ENCODE measurements around the gene SEC16A.
"Not testable (repeated sequence)": the region's sequence is repeated elsewhere in the genome, so short reads cannot be mapped to it uniquely, and the experiment has no call there.

SEC16A gene

GRCh38 chr9:136430588-136431234 lies 52.1 kb downstream of the SEC16A start:
- no peak overlapping the region for H3K27ac ChIP-seq (ENCODE audit: low read depth, low read length)
- no peak overlapping the region for H3K9ac ChIP-seq (ENCODE audit: low read depth, low read length)
- H3K4me3 ChIP-seq (ENCODE audit: low read length): no peak overlapping the region
- H3K36me3 ChIP-seq (ENCODE audit: insufficient read depth, low read length): peaks cover 20% of the 10 kb centered on the region
- no peaks in the 10 kb centered on the region for H3K27me3 ChIP-seq (ENCODE audit: insufficient read depth, low read length)
- 96% methylated on average over 24 of the region's 29 CpGs for WGBS
- H3K4me1 ChIP-seq (ENCODE audit: insufficient read depth, low read length): no peaks in the 10 kb centered on the region
- H3K9me3 ChIP-seq (ENCODE audit: insufficient read depth, low read depth, low read length): no peaks in the 10 kb centered on the region

GRCh38 chr9:136429683-136430491 lies 53.0 kb downstream of the SEC16A start:
- 96% methylated on average over 32 of the region's 32 CpGs for WGBS

GRCh38 chr9:136429075-136429628 lies 53.7 kb downstream of the SEC16A start:
- H3K27ac ChIP-seq (ENCODE audit: low read depth, low read length): no peak overlapping the region
- H3K4me3 ChIP-seq (ENCODE audit: low read length): no peak overlapping the region
- no peaks in the 10 kb centered on the region for H3K27me3 ChIP-seq (ENCODE audit: insufficient read depth, low read length)
- peaks cover 29% of the 10 kb centered on the region for H3K36me3 ChIP-seq (ENCODE audit: insufficient read depth, low read length)
- H3K9me3 ChIP-seq (ENCODE audit: insufficient read depth, low read depth, low read length): no peaks in the 10 kb centered on the region
- H3K4me1 ChIP-seq (ENCODE audit: insufficient read depth, low read length): no peaks in the 10 kb centered on the region
- WGBS: 91% methylated on average over 21 of the region's 21 CpGs
- H3K9ac ChIP-seq (ENCODE audit: low read depth, low read length): no peak overlapping the region

More at GRCh38 chr9:136429683-136430491, 53.0 kb downstream of the SEC16A start:
- no peak overlapping the region for H3K4me3 ChIP-seq (ENCODE audit: low read length)
- H3K9me3 ChIP-seq (ENCODE audit: insufficient read depth, low read depth, low read length): no peaks in the 10 kb centered on the region
- H3K9ac ChIP-seq (ENCODE audit: low read depth, low read length): no peak overlapping the region
- no peak overlapping the region for H3K27ac ChIP-seq (ENCODE audit: low read depth, low read length)
- H3K4me1 ChIP-seq (ENCODE audit: insufficient read depth, low read length): no peaks in the 10 kb centered on the region
- H3K27me3 ChIP-seq (ENCODE audit: insufficient read depth, low read length): no peaks in the 10 kb centered on the region
- peaks cover 22% of the 10 kb centered on the region for H3K36me3 ChIP-seq (ENCODE audit: insufficient read depth, low read length)

GRCh38 chr9:136426787-136427186 lies 56.1 kb downstream of the SEC16A start:
- no peak overlapping the region for H3K4me3 ChIP-seq (ENCODE audit: low read length)

GRCh38 chr9:136425367-136425766 lies 57.5 kb downstream of the SEC16A start:
- not testable (repeated sequence) for H3K4me1 ChIP-seq (ENCODE audit: insufficient read depth, low read length)

More at GRCh38 chr9:136426787-136427186, 56.1 kb downstream of the SEC16A start:
- H3K4me1 ChIP-seq (ENCODE audit: insufficient read depth, low read length): no peaks in the 10 kb centered on the region
- H3K9ac ChIP-seq (ENCODE audit: low read depth, low read length): no peak overlapping the region
- no peaks in the 10 kb centered on the region for H3K27me3 ChIP-seq (ENCODE audit: insufficient read depth, low read length)
- H3K9me3 ChIP-seq (ENCODE audit: insufficient read depth, low read depth, low read length): no peaks in the 10 kb centered on the region
- no peak overlapping the region for H3K27ac ChIP-seq (ENCODE audit: low read depth, low read length)
- peaks cover 51% of the 10 kb centered on the region for H3K36me3 ChIP-seq (ENCODE audit: insufficient read depth, low read length)
- WGBS: 96% methylated on average over 12 of the region's 12 CpGs

GRCh38 chr9:136424750-136425362 lies 58.0 kb downstream of the SEC16A start:
- 91% methylated on average over 27 of the region's 27 CpGs for WGBS
- Histone ChIP-seq H3K9ac (ENCODE audit: low read depth, low read length) (no peak overlapping the region), H3K27me3 (ENCODE audit: insufficient read depth, low read length) (no peaks in the 10 kb centered on the region), H3K4me1 (ENCODE audit: insufficient read depth, low read length) (no peaks in the 10 kb centered on the region), H3K27ac (ENCODE audit: low read depth, low read length) (no peak overlapping the region), H3K36me3 (ENCODE audit: insufficient read depth, low read length) (peaks cover 58% of the 10 kb centered on the region), H3K4me3 (ENCODE audit: low read length) (no peak overlapping the region), H3K9me3 (ENCODE audit: insufficient read depth, low read depth, low read length) (no peaks in the 10 kb centered on the region)

More at GRCh38 chr9:136425367-136425766, 57.5 kb downstream of the SEC16A start:
- not testable (repeated sequence) for H3K27me3 ChIP-seq (ENCODE audit: insufficient read depth, low read length); H3K4me3 ChIP-seq (ENCODE audit: low read length); H3K9ac ChIP-seq (ENCODE audit: low read depth, low read length); H3K27ac ChIP-seq (ENCODE audit: low read depth, low read length); H3K9me3 ChIP-seq (ENCODE audit: insufficient read depth, low read depth, low read length)
- 92% methylated on average over 7 of the region's 7 CpGs for WGBS
- H3K36me3 ChIP-seq (ENCODE audit: insufficient read depth, low read length): peaks cover 58% of the 10 kb centered on the region

GRCh38 chr9:136423432-136424146 lies 59.3 kb downstream of the SEC16A start:
- H3K27me3 ChIP-seq (ENCODE audit: insufficient read depth, low read length): no peaks in the 10 kb centered on the region
- no peaks in the 10 kb centered on the region for H3K4me1 ChIP-seq (ENCODE audit: insufficient read depth, low read length)

GRCh38 chr9:136422876-136423275 lies 60.0 kb downstream of the SEC16A start:
- peaks cover 68% of the 10 kb centered on the region for H3K36me3 ChIP-seq (ENCODE audit: insufficient read depth, low read length)
- no peaks in the 10 kb centered on the region for H3K9me3 ChIP-seq (ENCODE audit: insufficient read depth, low read depth, low read length)
- no peaks in the 10 kb centered on the region for H3K27me3 ChIP-seq (ENCODE audit: insufficient read depth, low read length)
- H3K9ac ChIP-seq (ENCODE audit: low read depth, low read length): no peak overlapping the region
- 96% methylated on average over 26 of the region's 26 CpGs for WGBS
- no peak overlapping the region for H3K27ac ChIP-seq (ENCODE audit: low read depth, low read length)
- H3K4me3 ChIP-seq (ENCODE audit: low read length): no peak overlapping the region
- no peaks in the 10 kb centered on the region for H3K4me1 ChIP-seq (ENCODE audit: insufficient read depth, low read length)

More at GRCh38 chr9:136423432-136424146, 59.3 kb downstream of the SEC16A start:
- Histone ChIP-seq H3K4me3 (ENCODE audit: low read length) (no peak overlapping the region), H3K27ac (ENCODE audit: low read depth, low read length) (no peak overlapping the region), H3K9ac (ENCODE audit: low read depth, low read length) (no peak overlapping the region), H3K9me3 (ENCODE audit: insufficient read depth, low read depth, low read length) (no peaks in the 10 kb centered on the region), H3K36me3 (ENCODE audit: insufficient read depth, low read length) (peaks cover 61% of the 10 kb centered on the region)
- WGBS: 90% methylated on average over 43 of the region's 43 CpGs

- H3K27me3 ChIP-seq (ENCODE audit: insufficient read depth, low read length): no peaks in the 10 kb centered on the region
- H3K9me3 ChIP-seq (ENCODE audit: insufficient read depth, low read depth, low read length): no peaks in the 10 kb centered on the region
- 91% methylated on average over 21 of the region's 21 CpGs for WGBS
- H3K27ac ChIP-seq (ENCODE audit: low read depth, low read length): no peak overlapping the region
- peaks cover 78% of the 10 kb centered on the region for H3K36me3 ChIP-seq (ENCODE audit: insufficient read depth, low read length)
- H3K9ac ChIP-seq (ENCODE audit: low read depth, low read length): no peak overlapping the region
- no peaks in the 10 kb centered on the region for H3K4me1 ChIP-seq (ENCODE audit: insufficient read depth, low read length)
- H3K4me3 ChIP-seq (ENCODE audit: low read length): no peak overlapping the region
These were observed 61.0 kb downstream of the SEC16A start for GRCh38 chr9:136421791-136422190.

GRCh38 chr9:136419092-136419420 lies 63.8 kb downstream of the SEC16A start:
- H3K4me1 ChIP-seq (ENCODE audit: insufficient read depth, low read length): no peaks in the 10 kb centered on the region
- 95% methylated on average over 12 of the region's 12 CpGs for WGBS
- H3K9me3 ChIP-seq (ENCODE audit: insufficient read depth, low read depth, low read length): no peaks in the 10 kb centered on the region
- no peaks in the 10 kb centered on the region for H3K27me3 ChIP-seq (ENCODE audit: insufficient read depth, low read length)
- H3K27ac ChIP-seq (ENCODE audit: low read depth, low read length): no peak overlapping the region
- H3K4me3 ChIP-seq (ENCODE audit: low read length): no peak overlapping the region
- H3K36me3 ChIP-seq (ENCODE audit: insufficient read depth, low read length): peaks cover 97% of the 10 kb centered on the region
- H3K9ac ChIP-seq (ENCODE audit: low read depth, low read length): no peak overlapping the region
